Fibroblast of mammary gland (primary cell): ENCODE results near the gene CDK14.

Experiments used
- DNase-seq: peaks from one replicate; pipeline ENCODE4 v3.0.0-alpha.2; 2010; ENCODE audit warnings: low read depth
- H3K4me3 ChIP-seq: 2 replicates; pipeline ENCODE4 v1.5.1; 2011; ENCODE audit warnings: low read depth, mild to moderate bottlenecking, low read length, moderate library complexity; ENCODE audit not compliant: control insufficient read depth
- TF ChIP-seq, protein P1 (sequence below): conservative IDR thresholded peaks from 2 replicates; pipeline ENCODE4 v1.5.1; 2011; ENCODE audit warnings: low read depth, low read length, inconsistent platforms; ENCODE audit not compliant: control insufficient read depth, insufficient read depth

CDK14 gene

DNA sequence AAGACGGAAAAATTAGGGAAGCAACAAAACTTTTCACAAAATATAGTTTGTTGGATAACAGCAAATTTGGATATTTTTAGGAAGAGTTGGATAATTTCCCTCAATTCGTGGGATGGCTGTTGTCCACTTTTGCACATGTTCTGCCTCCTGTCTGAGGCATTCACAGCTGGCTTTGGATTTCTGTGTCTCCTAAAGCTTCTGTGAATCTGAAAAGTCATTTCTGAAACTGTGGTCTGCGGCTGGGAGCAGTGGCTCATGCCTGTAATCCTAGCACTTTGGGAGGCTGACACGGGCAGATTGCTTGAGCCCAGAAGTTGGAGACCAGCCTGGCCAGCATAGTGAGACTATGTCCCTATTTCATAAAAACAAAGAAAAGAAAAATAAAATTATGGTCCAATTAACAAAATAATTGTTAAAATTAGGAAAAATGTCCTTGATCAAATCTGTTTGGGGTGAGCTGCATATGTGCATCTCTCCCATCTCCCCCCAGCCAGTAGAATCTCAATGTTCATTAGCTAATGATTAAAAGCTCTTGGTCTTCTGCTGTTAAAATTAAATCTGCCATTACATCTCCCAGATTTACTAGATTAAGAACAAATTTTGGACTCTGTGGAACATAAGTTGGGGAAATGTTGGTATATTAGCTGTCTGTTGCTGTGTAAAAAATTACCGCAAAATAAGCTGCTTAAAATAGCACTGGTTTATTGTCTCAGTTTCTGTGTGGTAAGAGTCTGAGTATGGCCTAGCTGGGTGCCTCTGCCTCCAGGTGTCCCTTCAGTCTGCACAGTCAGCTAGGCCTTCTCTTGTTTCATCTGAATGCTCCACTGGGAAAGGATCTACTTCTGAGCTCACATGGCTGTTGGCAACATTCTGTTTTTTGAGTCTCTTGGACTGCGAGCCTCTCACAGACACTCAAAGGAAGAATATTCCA lies 336.1 kb downstream of the CDK14 start:
- peak; percentile 13 for DNase-seq
- TF ChIP-seq, protein P1, sequence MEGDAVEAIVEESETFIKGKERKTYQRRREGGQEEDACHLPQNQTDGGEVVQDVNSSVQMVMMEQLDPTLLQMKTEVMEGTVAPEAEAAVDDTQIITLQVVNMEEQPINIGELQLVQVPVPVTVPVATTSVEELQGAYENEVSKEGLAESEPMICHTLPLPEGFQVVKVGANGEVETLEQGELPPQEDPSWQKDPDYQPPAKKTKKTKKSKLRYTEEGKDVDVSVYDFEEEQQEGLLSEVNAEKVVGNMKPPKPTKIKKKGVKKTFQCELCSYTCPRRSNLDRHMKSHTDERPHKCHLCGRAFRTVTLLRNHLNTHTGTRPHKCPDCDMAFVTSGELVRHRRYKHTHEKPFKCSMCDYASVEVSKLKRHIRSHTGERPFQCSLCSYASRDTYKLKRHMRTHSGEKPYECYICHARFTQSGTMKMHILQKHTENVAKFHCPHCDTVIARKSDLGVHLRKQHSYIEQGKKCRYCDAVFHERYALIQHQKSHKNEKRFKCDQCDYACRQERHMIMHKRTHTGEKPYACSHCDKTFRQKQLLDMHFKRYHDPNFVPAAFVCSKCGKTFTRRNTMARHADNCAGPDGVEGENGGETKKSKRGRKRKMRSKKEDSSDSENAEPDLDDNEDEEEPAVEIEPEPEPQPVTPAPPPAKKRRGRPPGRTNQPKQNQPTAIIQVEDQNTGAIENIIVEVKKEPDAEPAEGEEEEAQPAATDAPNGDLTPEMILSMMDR = no peak
- no peak overlapping the region for H3K4me3 ChIP-seq

DNA sequence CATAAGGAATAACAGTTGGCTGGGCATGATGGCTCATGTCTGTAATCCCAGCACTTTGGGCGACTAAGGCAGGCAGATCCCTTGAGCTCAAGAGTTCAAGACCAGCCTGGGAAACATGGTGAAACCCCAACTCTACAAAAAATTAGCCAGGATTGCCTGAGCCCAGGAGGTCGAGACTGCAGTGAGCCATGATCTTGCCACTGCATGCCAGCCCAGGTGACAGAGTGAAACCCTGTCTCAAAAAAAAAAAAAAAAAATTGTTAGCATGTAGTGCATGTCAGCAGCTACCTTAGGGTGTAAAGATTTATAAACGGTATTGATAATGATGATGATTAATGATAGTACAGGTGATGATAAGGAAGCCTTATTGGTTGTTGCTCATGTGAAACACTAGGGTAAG lies 336.9 kb downstream of the CDK14 start:
- no peak for DNase-seq
- no peak overlapping the region for H3K4me3 ChIP-seq
- TF ChIP-seq, protein P1 = no peak

DNA sequence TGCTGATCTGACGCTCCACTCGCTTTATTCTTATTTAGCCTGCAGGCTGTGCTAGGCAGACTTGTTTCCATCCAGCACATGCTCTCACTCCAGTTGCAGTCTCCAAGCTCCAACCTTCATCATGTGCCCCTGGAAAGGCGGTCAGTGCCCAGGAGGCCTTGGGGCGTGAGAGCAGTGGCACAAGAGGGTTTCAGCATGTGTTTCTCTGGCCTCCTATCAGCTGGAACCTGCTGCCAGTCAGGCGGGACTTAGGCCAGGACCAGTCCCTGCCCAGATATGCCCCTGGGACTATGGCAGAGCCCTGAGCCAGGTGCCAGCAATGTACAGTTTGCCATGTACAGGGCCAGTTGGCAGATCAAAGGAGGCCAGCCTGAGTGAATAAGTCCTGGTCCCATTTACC lies 337.9 kb downstream of the CDK14 start:
- TF ChIP-seq, protein P1 = no peak
- no peak for DNase-seq
- no peak overlapping the region for H3K4me3 ChIP-seq

DNA sequence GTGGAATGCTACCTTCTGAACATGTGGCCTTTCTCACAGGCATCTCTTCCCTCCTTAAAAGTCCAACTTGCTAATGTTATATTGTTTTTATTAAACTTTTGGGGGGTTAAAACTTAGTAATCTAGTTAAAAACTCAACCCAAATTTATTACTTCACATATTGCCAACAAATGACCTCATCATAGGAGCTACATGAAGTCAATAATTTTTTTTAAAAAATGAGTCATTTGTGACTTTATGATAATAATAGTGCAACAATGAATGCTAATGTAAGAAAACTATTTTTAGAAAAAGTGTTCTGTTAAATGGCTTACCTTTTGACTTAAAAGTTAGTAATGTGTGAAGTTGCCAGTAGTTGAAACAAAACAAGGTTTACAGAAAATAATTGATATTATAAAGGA lies 342.2 kb downstream of the CDK14 start:
- no peak overlapping the region for H3K4me3 ChIP-seq
- DNase-seq = peak; percentile 44
- TF ChIP-seq, protein P1 = no peak

DNA sequence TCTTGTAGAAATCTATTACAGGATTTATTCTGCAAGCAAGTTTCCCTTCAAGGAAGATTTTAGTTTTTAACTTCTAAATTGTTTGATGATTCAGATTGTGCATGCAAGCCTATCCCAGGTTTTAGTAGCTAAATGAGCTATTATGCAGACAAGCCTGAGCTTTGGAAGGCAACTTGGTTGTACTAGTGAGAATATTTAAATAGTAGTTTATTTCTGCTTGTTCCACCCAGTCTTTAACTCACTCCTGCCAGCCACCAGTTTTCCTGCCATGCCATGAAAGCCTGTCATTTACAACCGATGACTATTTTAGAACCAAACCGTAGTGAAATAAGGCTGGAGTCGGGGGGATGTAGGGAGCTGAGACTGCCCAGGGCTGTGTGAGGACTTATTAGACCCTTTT lies 343.5 kb downstream of the CDK14 start:
- DNase-seq = no peak
- no peak overlapping the region for H3K4me3 ChIP-seq
- TF ChIP-seq, protein P1 = no peak

DNA sequence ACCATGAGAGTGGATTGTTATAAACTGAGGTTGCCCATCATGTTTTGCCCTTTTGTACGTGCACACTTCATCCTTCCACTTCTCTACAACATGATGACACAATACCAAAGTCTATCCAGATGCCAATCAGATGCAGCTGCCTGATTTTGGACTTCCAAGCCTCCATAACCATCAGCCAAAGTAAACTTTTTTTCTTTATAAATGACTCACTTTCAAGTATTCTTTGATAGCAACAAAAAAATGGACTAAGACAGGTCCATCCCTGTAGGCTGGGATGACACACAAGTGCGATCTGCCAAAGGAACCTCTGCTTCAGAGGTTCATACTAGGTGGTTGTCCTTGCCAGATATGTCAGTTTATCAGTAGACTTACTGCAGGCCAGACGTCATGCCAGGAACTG lies 347.9 kb downstream of the CDK14 start:
- TF ChIP-seq, protein P1 = no peak

More for the DNA sequence above, 347.9 kb downstream of the CDK14 start:
- H3K4me3 ChIP-seq = no peak overlapping the region
- DNase-seq = peak; percentile 52
